OCI-LY7 (cell line): ENCODE results near the gene ST6GALNAC5.

Experiments used
- EZH2phosphoT487 ChIP-seq: fragments of 200-600 bp; sonication (generic); IDR thresholded peaks from 2 replicates; pipeline ENCODE4 v1.6.1; 2018; ENCODE audit warnings: low read depth, borderline replicate concordance, mild to moderate bottlenecking, mixed run types, antibody characterized with exemption, low read length, moderate library complexity, mixed read lengths
- TF ChIP-seq, protein P1 (sequence below): fragments of 200-600 bp; sonication (generic); conservative IDR thresholded peaks from 2 replicates; pipeline ENCODE4 v1.5.1; 2014; ENCODE audit warnings: mild to moderate bottlenecking, antibody characterized with exemption, low read length, moderate library complexity, mixed read lengths

DNA sequence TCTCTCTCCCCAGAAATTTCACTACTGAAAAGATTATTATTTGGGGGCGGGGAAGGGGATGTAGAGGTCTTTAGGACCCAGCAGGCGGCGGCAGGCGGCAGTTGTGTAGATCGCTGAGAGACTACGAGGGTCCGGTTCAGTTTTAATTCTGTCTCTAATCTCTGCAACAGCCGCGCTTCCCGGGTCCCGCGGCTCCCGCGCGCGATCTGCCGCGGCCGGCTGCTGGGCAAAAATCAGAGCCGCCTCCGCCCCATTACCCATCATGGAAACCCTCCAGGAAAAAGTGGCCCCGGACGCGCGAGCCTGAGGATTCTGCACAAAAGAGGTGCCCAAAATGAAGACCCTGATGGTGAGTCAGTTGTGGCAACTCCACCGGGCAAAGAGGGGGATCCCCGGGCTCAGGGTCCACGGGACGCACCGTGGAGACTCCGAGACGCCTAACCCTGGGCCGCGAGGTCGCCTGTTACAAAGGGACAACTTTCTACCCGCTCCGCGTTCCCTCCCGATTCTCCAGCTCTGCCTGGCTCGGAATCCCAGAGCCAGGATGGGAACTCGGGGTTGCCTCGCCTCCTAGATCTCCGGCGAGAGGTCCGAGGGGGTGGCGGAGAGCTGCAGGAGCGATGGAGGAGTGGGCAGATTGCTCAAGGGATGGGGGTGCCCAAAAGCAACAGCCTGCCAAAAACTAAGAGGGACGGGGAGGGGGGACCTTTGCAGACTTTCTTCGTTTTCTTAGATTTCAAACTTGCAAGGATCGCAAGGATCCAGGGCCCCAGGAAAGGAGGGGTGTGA, at the start of gene ST6GALNAC5:
- TF ChIP-seq, protein P1, sequence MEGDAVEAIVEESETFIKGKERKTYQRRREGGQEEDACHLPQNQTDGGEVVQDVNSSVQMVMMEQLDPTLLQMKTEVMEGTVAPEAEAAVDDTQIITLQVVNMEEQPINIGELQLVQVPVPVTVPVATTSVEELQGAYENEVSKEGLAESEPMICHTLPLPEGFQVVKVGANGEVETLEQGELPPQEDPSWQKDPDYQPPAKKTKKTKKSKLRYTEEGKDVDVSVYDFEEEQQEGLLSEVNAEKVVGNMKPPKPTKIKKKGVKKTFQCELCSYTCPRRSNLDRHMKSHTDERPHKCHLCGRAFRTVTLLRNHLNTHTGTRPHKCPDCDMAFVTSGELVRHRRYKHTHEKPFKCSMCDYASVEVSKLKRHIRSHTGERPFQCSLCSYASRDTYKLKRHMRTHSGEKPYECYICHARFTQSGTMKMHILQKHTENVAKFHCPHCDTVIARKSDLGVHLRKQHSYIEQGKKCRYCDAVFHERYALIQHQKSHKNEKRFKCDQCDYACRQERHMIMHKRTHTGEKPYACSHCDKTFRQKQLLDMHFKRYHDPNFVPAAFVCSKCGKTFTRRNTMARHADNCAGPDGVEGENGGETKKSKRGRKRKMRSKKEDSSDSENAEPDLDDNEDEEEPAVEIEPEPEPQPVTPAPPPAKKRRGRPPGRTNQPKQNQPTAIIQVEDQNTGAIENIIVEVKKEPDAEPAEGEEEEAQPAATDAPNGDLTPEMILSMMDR = no peak
- TF ChIP-seq EZH2phosphoT487 = no peak
